ENCODE data around the gene RTL10. TPM values are rescaled to one million over a fixed set of nuclear protein-coding genes. Genes with fewer than 3 reads are reported as not detected.

RTL10 gene
- total and polyA plus RNA-seq, 2 of the 4 experiments (the other 2 are of a cell fraction) = 8.6 to 12.1 TPM

- H4K5ac ChIP-seq (ENCODE audit: low read depth, low read length) = no peak overlapping the region
- H4K20me1 ChIP-seq (ENCODE audit: insufficient read depth, low read length) = no peaks in the 10 kb centered on the region
- no peak overlapping the region for H2AK5ac ChIP-seq (ENCODE audit: low read depth, low read length)
- BruUV-seq (replicated peaks) = no TSS peak
- no peak overlapping the region for H3K4me2 ChIP-seq (ENCODE audit: low read depth, low read length)
- no peak overlapping the region for H2BK5ac ChIP-seq (ENCODE audit: low read depth, low read length, poor library complexity, severe bottlenecking)
- no peak overlapping the region for H3K4ac ChIP-seq (ENCODE audit: low read depth, low read length)
- no peak overlapping the region for H4K8ac ChIP-seq (ENCODE audit: low read depth in 2 of 2, low read length in 2 of 2)
- 0 out of 2 replicates have a peak, but pooled peaks cover 5% of the 10 kb centered on the region for H3K9me1 ChIP-seq (ENCODE audit: insufficient read depth, low read length)
- intact Hi-C loops (cut with micrococcal nuclease) (no loop called here), in situ Hi-C loops (cut with MboI; ENCODE audit: low sequenced_read_pairs) (no loop called here), dilution Hi-C loops (cut with HindIII; ENCODE audit: low sequenced_read_pairs, unreplicated experiment) (no loop called here)
- DNase-seq (no peak), ATAC-seq (ENCODE audit: low read depth) (no peak)
- no peaks in the 10 kb centered on the region for H3K27me3 ChIP-seq (ENCODE audit: control insufficient read depth, insufficient read depth, low read length)
- no peak overlapping the region for H3K23ac ChIP-seq (ENCODE audit: low read depth, low read length)
- H3K4me1 ChIP-seq (ENCODE audit: control insufficient read depth, insufficient read depth, low read length) = peaks cover 6% of the 10 kb centered on the region
- no peak overlapping the region for H3K18ac ChIP-seq (ENCODE audit: low read depth, low read length)
- H2AFZ ChIP-seq (replicated peaks; ENCODE audit: low read length, poor library complexity) = no peak overlapping the region
- 93% methylated on average over 3 of the region's 16 CpGs; no CpG with 5 or more reads in 1 of the 2 experiments for WGBS, 2 experiments (ENCODE audit: extremely low coverage in 2 of 2, insufficient read length in 1 of 2)
- H2AK9ac ChIP-seq (replicated peaks; ENCODE audit: low read depth, low read length, poor library complexity) = no peak overlapping the region
- peaks cover 20% of the 10 kb centered on the region for H3K36me3 ChIP-seq (ENCODE audit: control insufficient read depth, insufficient read depth, low read length)
- H3K27ac ChIP-seq (ENCODE audit: insufficient read depth, low read length) = no peak overlapping the region
- no peak overlapping the region for H3K14ac ChIP-seq (replicated peaks; ENCODE audit: low read depth, low read length)
- no peak overlapping the region for H2BK15ac ChIP-seq (ENCODE audit: low read depth, low read length)
- no peak overlapping the region for H3K56ac ChIP-seq (ENCODE audit: extremely low read depth, insufficient read depth, low read length)
- H3K4me3 ChIP-seq (ENCODE audit: insufficient read depth, low read depth, low read length) = no peak overlapping the region
- H3K9me3 ChIP-seq (ENCODE audit: control insufficient read depth, insufficient read depth, low read length) = no peaks in the 10 kb centered on the region
- H2BK120ac ChIP-seq (ENCODE audit: low read depth, low read length) = no peak overlapping the region
- no peak for TF ChIP-seq ELK1 (IDR thresholded peaks at IDR 0.05; ENCODE audit: borderline replicate concordance, low read depth, low read length)
- TF ChIP-seq POLR2A (IDR thresholded peaks at IDR 0.05; ENCODE audit: low read depth, low read length) = no peak
- no peak for TF ChIP-seq CHD1 (IDR thresholded peaks at IDR 0.05; ENCODE audit: low read depth, low read length)
- no peak for TF ChIP-seq MAFK (IDR thresholded peaks at IDR 0.05; ENCODE audit: low read depth, low read length)
- CTCF ChIA-PET = no interaction called here
- H3K79me1 ChIP-seq (ENCODE audit: low read depth in 1 of 2, low read length in 2 of 2) = peaks cover 0 to 9% of the 10 kb centered on the region in 2 experiments; a peak in 1 of 4 replicates
- H3K9ac ChIP-seq (ENCODE audit: low read depth, low read length) = no peak overlapping the region
- H4K91ac ChIP-seq (ENCODE audit: insufficient read depth, low read depth, low read length) = no peak overlapping the region
- POLR2A ChIA-PET (ENCODE audit: unreplicated experiment) = interaction anchor here (0.6 kb wide), 1 partner anchor 167 kb away, joined by 4 read pairs; no protein-coding TSS in a partner anchor
- no peak overlapping the region for H2BK20ac ChIP-seq (ENCODE audit: low read depth, low read length)
Observed at GRCh38 chr22:19897726-19898125, 43.1 kb upstream of the RTL10 start.
